ENCODE data around the gene ZBP1.

Gene ZBP1

DNA sequence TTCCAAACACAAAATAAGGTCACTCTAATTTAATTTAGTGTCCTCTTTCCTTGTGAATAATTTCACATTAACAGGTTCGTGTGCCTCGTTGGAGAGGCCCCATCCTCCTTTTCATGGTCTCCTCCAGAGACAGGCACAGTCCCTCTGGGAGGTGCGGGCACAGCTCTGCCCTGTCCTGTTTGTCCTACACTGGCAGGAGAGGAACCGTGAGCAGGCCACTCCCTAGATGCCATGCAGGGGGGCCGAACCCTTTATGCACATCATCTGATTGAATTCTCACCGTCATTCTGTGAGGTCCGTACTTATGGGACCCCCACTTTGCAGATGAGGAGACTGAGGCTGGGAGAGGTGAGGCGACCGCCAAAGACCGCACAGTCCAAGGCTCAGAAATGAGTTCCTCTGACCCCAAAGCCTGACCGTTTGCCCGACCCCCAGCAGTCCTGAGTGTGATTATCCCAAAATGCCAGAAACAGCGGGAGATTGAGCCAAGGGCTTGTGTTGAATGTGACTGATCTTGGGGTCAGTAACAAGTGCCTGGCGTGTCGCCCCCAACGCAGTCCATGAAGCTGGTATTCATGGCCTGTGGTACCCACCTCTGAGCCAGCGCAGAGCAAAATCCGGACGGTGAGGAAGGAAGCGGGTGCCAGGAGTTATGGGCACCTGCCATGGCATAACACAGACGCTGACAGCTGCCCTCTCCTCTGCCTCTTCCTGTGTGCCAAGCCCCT is 46.0 kb upstream of the ZBP1 start:
- ChIA-PET POLR2A (no interaction called here), CTCF (interaction anchor here (1.8 to 2.1 kb wide), 2 partner anchors 12 to 16 kb away, joined by 5 to 7 read pairs; no protein-coding TSS in a partner anchor)
- TF ChIP-seq, protein P1, sequence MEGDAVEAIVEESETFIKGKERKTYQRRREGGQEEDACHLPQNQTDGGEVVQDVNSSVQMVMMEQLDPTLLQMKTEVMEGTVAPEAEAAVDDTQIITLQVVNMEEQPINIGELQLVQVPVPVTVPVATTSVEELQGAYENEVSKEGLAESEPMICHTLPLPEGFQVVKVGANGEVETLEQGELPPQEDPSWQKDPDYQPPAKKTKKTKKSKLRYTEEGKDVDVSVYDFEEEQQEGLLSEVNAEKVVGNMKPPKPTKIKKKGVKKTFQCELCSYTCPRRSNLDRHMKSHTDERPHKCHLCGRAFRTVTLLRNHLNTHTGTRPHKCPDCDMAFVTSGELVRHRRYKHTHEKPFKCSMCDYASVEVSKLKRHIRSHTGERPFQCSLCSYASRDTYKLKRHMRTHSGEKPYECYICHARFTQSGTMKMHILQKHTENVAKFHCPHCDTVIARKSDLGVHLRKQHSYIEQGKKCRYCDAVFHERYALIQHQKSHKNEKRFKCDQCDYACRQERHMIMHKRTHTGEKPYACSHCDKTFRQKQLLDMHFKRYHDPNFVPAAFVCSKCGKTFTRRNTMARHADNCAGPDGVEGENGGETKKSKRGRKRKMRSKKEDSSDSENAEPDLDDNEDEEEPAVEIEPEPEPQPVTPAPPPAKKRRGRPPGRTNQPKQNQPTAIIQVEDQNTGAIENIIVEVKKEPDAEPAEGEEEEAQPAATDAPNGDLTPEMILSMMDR (IDR thresholded peaks at IDR 0.05; ENCODE audit: control extremely low read depth, extremely low read depth, low read depth, missing control alignments), result no peak
- DNase-seq (ENCODE audit: extremely low spot score), result no peak

DNA sequence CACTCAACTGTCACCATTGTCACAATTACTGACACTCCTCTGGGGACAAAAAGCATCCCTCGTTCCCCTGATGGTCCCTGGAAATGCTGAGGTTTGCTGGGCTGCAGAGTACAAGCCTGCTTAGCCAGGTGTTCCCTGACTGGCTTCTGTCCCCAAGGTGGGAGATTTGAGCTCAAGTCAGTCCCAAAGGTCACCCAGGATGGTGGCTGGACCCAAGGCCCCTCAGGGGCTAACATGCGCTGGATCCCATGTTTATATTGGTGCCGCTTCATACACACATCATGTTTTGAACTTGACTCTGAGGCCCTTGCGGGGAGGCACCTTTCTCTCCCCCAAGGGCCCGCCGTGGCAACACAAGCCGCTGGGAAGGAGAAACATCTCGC is 45.4 kb upstream of the ZBP1 start:
- DNase-seq (ENCODE audit: extremely low spot score), result no peak
- TF ChIP-seq, protein P1 (IDR thresholded peaks at IDR 0.05; ENCODE audit: control extremely low read depth, extremely low read depth, low read depth, missing control alignments), result no peak
- ChIA-PET POLR2A (no interaction called here), CTCF (interaction anchor here (2.1 kb wide), 1 partner anchor 11 kb away, joined by 7 read pairs; no protein-coding TSS in a partner anchor)

DNA sequence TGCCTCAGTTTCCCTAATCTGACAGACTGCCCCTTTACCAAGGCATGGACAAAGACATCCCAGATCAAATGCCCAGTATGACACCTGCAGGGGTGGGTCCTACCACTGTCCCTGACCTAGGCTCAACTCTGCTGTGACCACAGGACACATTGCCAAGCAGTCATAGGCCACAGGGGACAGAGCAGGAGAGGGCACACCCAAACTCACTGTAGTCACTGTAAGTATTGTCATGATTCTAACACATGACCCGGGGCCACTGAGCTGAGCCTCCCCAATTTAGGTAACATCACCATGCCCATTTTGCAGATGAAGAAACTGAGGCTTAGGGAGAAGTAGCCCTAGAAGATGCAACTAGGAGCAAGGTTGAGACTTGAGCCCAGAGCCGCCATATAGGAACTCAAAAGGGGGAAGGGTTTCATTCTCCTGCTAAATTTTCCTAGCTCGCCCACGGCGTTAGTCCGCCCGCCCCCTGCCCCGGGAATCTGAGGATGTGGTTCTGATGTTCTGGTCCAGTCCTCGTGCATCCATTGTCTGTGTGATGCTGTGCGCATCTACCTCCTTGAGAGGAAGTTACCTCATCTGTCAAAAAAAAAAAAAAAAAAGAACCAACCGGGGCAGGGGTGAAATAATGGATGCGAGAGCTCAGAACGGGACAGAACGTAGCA is 44.8 kb upstream of the ZBP1 start:
- POLR2A ChIA-PET, result no interaction called here
- DNase-seq (ENCODE audit: extremely low spot score), result no peak
- CTCF ChIA-PET, result interaction anchor here (2.1 kb wide), 1 partner anchor 10 kb away, joined by 7 read pairs; no protein-coding TSS in a partner anchor

DNA sequence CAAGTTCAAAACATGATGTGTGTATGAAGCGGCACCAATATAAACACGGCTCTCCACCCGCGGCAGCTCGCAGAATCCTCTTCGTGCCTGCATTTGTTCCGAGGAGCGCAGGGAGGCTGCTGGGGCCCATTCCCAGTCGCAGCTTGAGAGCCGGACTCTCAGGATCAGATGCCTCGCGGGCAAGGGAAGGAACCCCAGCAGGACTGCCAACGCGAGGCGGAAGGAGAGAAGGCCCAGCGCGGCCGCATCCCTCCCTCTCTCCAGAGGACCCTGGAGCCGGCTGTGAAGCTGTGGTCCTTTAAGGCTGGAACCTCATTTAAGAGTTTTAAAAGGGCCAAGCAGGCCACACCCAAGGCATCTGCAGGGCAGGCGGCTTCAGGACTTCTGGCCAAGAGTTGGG is 44.2 kb upstream of the ZBP1 start:
- CTCF ChIA-PET, result no interaction called here

More for the DNA sequence above, 44.8 kb upstream of the ZBP1 start:
- TF ChIP-seq, protein P1 (IDR thresholded peaks at IDR 0.05; ENCODE audit: control extremely low read depth, extremely low read depth, low read depth, missing control alignments), result no peak

DNA sequence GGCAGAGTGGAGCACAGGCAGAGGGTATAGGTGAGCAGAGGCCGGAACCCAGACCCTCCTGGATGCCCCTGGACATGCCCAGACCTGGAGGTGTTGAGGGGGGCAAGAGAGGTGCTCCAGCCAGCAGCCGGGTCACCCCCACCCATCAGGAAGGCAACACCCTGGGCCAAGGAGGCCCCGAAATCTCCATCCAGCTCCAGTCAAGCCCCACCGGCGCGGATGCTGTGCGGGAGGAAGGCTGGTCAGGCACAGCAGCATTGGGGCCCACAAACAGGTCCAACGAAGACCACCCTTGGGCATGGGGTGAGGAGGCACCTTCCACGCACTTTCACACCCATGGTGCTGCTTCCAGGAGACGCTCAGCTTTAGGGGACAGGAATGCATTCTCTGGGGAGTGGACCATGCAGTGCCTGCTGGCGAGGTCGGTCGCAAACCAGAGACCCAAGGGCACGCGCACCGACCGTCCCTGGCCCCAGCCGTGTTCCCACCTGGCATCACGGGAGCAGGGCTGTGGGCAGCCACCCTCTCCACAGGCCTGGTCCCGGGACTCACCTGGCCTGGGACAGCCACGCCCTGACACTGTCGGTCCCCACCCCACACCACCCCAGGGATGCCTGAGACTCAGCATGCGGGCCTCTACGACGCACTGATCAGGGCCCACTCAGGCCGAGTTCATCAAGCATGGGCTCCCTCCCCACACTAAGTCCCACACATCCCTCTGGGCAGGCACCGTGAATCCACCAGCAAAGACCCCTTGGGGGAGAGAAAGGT is 43.6 kb upstream of the ZBP1 start:
- CTCF ChIA-PET, result no interaction called here
- TF ChIP-seq, protein P1 (IDR thresholded peaks at IDR 0.05; ENCODE audit: control extremely low read depth, extremely low read depth, low read depth, missing control alignments), result no peak
- DNase-seq (ENCODE audit: extremely low spot score), result no peak
- POLR2A ChIA-PET, result no interaction called here

More for the DNA sequence above, 44.2 kb upstream of the ZBP1 start:
- no peak for DNase-seq (ENCODE audit: extremely low spot score)
- TF ChIP-seq, protein P1 (IDR thresholded peaks at IDR 0.05; ENCODE audit: control extremely low read depth, extremely low read depth, low read depth, missing control alignments), result no peak
- POLR2A ChIA-PET, result no interaction called here

DNA sequence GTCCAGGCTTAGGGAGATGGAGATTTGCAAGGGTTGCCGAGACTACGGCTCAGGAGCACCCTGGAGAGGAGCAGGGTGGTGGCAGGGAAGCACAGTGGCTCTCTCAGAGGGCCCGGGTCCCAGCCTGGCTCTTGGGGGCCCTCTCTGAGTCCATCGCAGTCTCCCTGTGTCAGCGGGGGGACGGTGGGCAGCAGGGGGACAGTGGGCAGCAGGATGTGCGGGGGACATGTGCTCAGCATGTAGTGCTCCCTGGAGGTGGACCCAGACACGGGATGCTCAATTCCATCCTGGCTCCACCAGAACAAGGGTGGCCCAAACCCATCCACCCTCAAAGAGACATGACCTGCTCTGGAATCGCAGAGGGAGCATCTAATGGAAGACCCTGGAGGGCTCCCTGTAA is 43.0 kb upstream of the ZBP1 start:
- TF ChIP-seq, protein P1 (IDR thresholded peaks at IDR 0.05; ENCODE audit: control extremely low read depth, extremely low read depth, low read depth, missing control alignments), result no peak
- ChIA-PET POLR2A (no interaction called here), CTCF (no interaction called here)
- no peak for DNase-seq (ENCODE audit: extremely low spot score)

Data from GM10248 (cell line).